ENCODE measurements around the gene PPP2R5C. TPM values are rescaled to one million over a fixed set of nuclear protein-coding genes. Genes with fewer than 3 reads are reported as not detected.

Gene PPP2R5C
- polyA plus RNA-seq, 1 donor from 2014 or later, result 111 TPM

DNA sequence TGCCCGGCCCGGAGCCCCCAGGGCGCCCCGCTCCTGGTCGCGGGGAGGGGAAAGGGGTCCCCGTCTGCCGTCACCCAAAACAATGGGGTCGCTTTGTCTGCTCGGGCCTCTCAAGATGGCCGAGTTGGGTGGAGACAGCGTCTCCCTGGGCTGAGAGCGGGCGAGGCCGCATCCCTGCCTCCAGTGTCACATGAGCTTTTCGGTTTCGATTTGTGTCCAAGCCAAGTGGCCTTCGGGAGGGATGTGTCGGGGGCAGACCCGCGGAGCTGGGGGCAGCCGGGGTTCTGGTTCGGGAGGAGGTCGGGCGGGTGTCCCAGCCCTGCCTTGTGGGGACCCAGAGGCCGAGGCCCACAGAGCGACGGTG is 203.7 kb downstream of the PPP2R5C start:
- no peaks in the 10 kb centered on the region for H3K9me2 ChIP-seq (ENCODE audit: insufficient read depth, low read length)
- H3K4me3 ChIP-seq (ENCODE audit: low read length), result peak overlapping the region; percentile 100
- H3K9me3 ChIP-seq (ENCODE audit: low read length), result no peaks in the 10 kb centered on the region
- H3K4me2 ChIP-seq (ENCODE audit: low read length), result peak overlapping the region; percentile 75
- H4K20me1 ChIP-seq (ENCODE audit: insufficient read depth), result peaks cover 27% of the 10 kb centered on the region
- H3K27me3 ChIP-seq (ENCODE audit: insufficient read depth, low read depth, low read length), result no peaks in the 10 kb centered on the region
- TF ChIP-seq, protein P1, sequence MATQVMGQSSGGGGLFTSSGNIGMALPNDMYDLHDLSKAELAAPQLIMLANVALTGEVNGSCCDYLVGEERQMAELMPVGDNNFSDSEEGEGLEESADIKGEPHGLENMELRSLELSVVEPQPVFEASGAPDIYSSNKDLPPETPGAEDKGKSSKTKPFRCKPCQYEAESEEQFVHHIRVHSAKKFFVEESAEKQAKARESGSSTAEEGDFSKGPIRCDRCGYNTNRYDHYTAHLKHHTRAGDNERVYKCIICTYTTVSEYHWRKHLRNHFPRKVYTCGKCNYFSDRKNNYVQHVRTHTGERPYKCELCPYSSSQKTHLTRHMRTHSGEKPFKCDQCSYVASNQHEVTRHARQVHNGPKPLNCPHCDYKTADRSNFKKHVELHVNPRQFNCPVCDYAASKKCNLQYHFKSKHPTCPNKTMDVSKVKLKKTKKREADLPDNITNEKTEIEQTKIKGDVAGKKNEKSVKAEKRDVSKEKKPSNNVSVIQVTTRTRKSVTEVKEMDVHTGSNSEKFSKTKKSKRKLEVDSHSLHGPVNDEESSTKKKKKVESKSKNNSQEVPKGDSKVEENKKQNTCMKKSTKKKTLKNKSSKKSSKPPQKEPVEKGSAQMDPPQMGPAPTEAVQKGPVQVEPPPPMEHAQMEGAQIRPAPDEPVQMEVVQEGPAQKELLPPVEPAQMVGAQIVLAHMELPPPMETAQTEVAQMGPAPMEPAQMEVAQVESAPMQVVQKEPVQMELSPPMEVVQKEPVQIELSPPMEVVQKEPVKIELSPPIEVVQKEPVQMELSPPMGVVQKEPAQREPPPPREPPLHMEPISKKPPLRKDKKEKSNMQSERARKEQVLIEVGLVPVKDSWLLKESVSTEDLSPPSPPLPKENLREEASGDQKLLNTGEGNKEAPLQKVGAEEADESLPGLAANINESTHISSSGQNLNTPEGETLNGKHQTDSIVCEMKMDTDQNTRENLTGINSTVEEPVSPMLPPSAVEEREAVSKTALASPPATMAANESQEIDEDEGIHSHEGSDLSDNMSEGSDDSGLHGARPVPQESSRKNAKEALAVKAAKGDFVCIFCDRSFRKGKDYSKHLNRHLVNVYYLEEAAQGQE (IDR thresholded peaks at IDR 0.05; ENCODE audit: borderline replicate concordance), result peak; percentile 20
- TF ChIP-seq, protein P2, sequence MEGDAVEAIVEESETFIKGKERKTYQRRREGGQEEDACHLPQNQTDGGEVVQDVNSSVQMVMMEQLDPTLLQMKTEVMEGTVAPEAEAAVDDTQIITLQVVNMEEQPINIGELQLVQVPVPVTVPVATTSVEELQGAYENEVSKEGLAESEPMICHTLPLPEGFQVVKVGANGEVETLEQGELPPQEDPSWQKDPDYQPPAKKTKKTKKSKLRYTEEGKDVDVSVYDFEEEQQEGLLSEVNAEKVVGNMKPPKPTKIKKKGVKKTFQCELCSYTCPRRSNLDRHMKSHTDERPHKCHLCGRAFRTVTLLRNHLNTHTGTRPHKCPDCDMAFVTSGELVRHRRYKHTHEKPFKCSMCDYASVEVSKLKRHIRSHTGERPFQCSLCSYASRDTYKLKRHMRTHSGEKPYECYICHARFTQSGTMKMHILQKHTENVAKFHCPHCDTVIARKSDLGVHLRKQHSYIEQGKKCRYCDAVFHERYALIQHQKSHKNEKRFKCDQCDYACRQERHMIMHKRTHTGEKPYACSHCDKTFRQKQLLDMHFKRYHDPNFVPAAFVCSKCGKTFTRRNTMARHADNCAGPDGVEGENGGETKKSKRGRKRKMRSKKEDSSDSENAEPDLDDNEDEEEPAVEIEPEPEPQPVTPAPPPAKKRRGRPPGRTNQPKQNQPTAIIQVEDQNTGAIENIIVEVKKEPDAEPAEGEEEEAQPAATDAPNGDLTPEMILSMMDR (IDR thresholded peaks at IDR 0.05; ENCODE audit: poor library complexity, severe bottlenecking), result no peak
- H3F3A ChIP-seq (ENCODE audit: insufficient read depth, low read length, poor library complexity, severe bottlenecking), result no peaks in the 10 kb centered on the region
- peak overlapping the region; percentile 46 for H2AFZ ChIP-seq (ENCODE audit: low read depth, low read length)
- H3K27ac ChIP-seq (ENCODE audit: low read length), result peak overlapping the region; percentile 95
- peaks cover 54% of the 10 kb centered on the region for H3K79me2 ChIP-seq (replicated peaks; ENCODE audit: insufficient read depth, low read length)
- H3K36me3 ChIP-seq (ENCODE audit: insufficient read depth, low read length), result no peaks in the 10 kb centered on the region
- H3K9ac ChIP-seq (ENCODE audit: low read length), result peak overlapping the region; percentile 99

DNA sequence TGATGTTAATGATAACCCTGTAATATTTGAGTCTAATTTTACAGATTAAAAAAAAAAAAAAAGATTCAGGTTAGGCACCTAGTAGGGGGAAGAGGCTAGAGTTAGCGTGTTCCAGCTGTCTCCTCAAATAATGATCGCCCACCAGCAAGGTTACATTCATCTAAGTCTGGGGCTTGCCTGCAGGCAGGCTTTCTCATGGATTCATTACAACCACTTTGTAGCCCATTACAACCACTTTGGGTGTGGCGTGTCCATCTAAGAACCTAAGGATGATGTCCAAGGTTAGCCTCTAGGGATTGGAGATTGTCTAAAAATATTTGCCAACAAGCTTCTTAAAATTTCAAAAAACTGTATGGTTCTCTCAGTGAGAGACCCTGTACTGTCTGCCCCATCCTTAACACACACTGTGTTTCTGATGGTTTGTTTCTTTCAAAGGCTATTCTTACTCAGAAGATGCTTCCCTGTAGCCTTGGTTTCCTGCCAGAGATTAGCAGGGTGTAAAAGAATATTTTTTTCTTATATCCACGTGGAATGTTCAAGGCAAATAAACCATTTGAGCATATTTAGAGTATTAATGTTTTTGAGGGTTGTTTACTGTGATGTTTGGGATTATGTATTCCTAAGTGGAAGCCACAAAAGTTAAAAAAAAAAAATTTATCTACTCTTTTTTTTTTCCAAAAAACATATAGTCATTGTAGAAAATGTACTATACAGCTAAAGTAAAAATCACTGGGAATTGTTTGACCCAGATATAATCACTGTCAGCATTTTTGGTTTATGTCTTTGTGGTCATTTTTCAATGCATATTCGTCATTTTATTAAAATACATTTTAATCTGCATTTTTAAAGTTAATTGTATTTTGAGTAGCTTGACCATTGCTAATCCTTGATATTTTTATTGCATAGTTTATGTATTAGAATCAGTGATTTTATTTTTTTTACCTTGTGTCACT is 204.5 kb downstream of the PPP2R5C start:
- no peak for TF ChIP-seq EZH2 (IDR thresholded peaks at IDR 0.05; ENCODE audit: borderline replicate concordance, insufficient read depth, low read length, poor library complexity, severe bottlenecking)
- TF ChIP-seq, protein P1 (IDR thresholded peaks at IDR 0.05; ENCODE audit: borderline replicate concordance), result no peak
- TF ChIP-seq POLR2AphosphoS5 (IDR thresholded peaks at IDR 0.05), result no peak
- no peak for TF ChIP-seq SMC3 (conservative IDR thresholded peaks at IDR 0.05; ENCODE audit: poor library complexity)
- no peak for TF ChIP-seq EP300 (conservative IDR thresholded peaks at IDR 0.05; ENCODE audit: poor library complexity, severe bottlenecking)
- no peak for TF ChIP-seq RAD21 (conservative IDR thresholded peaks at IDR 0.05)
- TF ChIP-seq MXI1 (conservative IDR thresholded peaks at IDR 0.05; ENCODE audit: poor library complexity, severe bottlenecking), result no peak
- TF ChIP-seq TAF1 (IDR thresholded peaks at IDR 0.05; ENCODE audit: low read depth), result no peak
- TF ChIP-seq, protein P2 (IDR thresholded peaks at IDR 0.05; ENCODE audit: poor library complexity, severe bottlenecking), result no peak
- Histone ChIP-seq H3F3A (ENCODE audit: insufficient read depth, low read length, poor library complexity, severe bottlenecking) (no peaks in the 10 kb centered on the region), H3K9me2 (ENCODE audit: insufficient read depth, low read length) (no peaks in the 10 kb centered on the region), H4K20me1 (ENCODE audit: insufficient read depth) (peaks cover 27% of the 10 kb centered on the region), H3K9me3 (ENCODE audit: low read length) (no peaks in the 10 kb centered on the region), H3K79me2 (replicated peaks; ENCODE audit: insufficient read depth, low read length) (peaks cover 61% of the 10 kb centered on the region), H3K4me3 (ENCODE audit: low read length) (peak overlapping the region; percentile 100), H3K4me2 (ENCODE audit: low read length) (peak overlapping the region; percentile 75), H3K9ac (ENCODE audit: low read length) (peak overlapping the region; percentile 99), H3K36me3 (ENCODE audit: insufficient read depth, low read length) (no peaks in the 10 kb centered on the region), H3K27me3 (ENCODE audit: insufficient read depth, low read depth, low read length) (no peaks in the 10 kb centered on the region), H2AFZ (ENCODE audit: low read depth, low read length) (peak overlapping the region; percentile 46), H3K27ac (ENCODE audit: low read length) (peak overlapping the region; percentile 95)
